HCT116 (cell line): ENCODE results near the gene KLF9. TPM values are rescaled to one million over a fixed set of nuclear protein-coding genes. Genes with fewer than 3 reads are reported as not detected.

Experiments used
- ATAC-seq: fragments of 200-7000 bp; cut with Tn5 transposase; 2 replicates; pipeline ENCODE4 v1.9.1; 2020; ENCODE audit warnings: mild to moderate bottlenecking, moderate library complexity
- BruUV-seq: library from RNA; stranded (reverse); fragments of 400-500 nt; replicated peaks from 2 replicates; lab custom pipeline; 2021; lab: Mats Ljungman, UMichigan
- CTCF ChIA-PET: fragments of 300-600 bp; sonication (Branson Sonifier 250); formaldehyde crosslinking; loops from one replicate; lab custom pipeline; 2021; ENCODE audit warnings: antibody characterized with exemption; lab: Charles Lee
- POLR2A ChIA-PET: fragments of 300-600, 350-600 bp; sonication (Branson Sonifier 250); formaldehyde crosslinking; loops from one replicate; lab custom pipeline; 2021; ENCODE audit warnings: antibody characterized with exemption; lab: Charles Lee
- RAD21 ChIA-PET, 2 experiments: fragments of 300-600 bp; sonication (Branson Sonifier 250); formaldehyde crosslinking; loops; one replicate each; lab custom pipeline; 2023; ENCODE audit warnings: low total read pairs in 2 of 2; ENCODE audit not compliant: uncharacterized antibody in 2 of 2, unreplicated experiment in 2 of 2, low non-redundant PET in 1 of 2; lab: Charles Lee
- DNase-seq: peaks from one replicate; pipeline ENCODE4 v3.0.0-alpha.2; 2010; ENCODE audit warnings: low read depth, low spot score
- H2AFZ ChIP-seq: fragments of 200-600 bp; shearing (Covaris generic), sonication (generic); 2 replicates; pipeline ENCODE4 v1.6.1; 2017; ENCODE audit warnings: low read depth, mixed run types, mixed read lengths, antibody characterized with exemption, low read length; ENCODE audit not compliant: poor library complexity, severe bottlenecking
- H3K27ac ChIP-seq: 2 replicates; pipeline ENCODE4 v1.5.1; 2012; ENCODE audit warnings: low read depth, low read length
- H3K27me3 ChIP-seq: fragments of 200-600 bp; sonication (generic); 2 replicates; pipeline ENCODE4 v1.6.1; 2016; ENCODE audit warnings: mixed run types, low read length, mixed read lengths; ENCODE audit not compliant: insufficient read depth
- H3K36me3 ChIP-seq, 2 experiments: fragments of 200-500 bp in 1 of 2; fragments of 200-600 bp in 1 of 2; sonication (Bioruptor generic) in 1 of 2; sonication (generic) in 1 of 2; 2 replicates each; pipeline versions ENCODE4 v1.5.1 to v1.6.1; 2014 to 2016; ENCODE audit warnings: low read length in 2 of 2, inconsistent platforms in 1 of 2, mixed read lengths in 1 of 2, mixed run types in 1 of 2; ENCODE audit not compliant: insufficient read depth in 2 of 2, control insufficient read depth in 1 of 2
- H3K4me1 ChIP-seq, 2 experiments: fragments of 200-600 bp in 1 of 2; sonication (generic) in 1 of 2; 2 replicates each; pipeline versions ENCODE4 v1.5.1 to v1.6.1; 2012 to 2017; ENCODE audit warnings: low read length in 2 of 2, inconsistent platforms in 1 of 2, mild to moderate bottlenecking in 1 of 2, mixed read lengths in 1 of 2, mixed run types in 1 of 2, moderate library complexity in 1 of 2; ENCODE audit not compliant: insufficient read depth in 2 of 2, control insufficient read depth in 1 of 2
- H3K4me2 ChIP-seq: fragments of 200-600 bp; sonication (generic); 2 replicates; pipeline ENCODE4 v1.6.1; 2017; ENCODE audit warnings: mixed run types, low read length, mixed read lengths
- H3K4me3 ChIP-seq, 2 experiments: fragments of 200-600 bp in 1 of 2; sonication (generic) in 1 of 2; replicated peaks in 1 of 2; 2 replicates each; pipeline ENCODE4 v1.5.1; 2011 to 2016; ENCODE audit warnings: low read length in 2 of 2, control low read depth in 1 of 2, low read depth in 1 of 2, mild to moderate bottlenecking in 1 of 2, mixed read lengths in 1 of 2, mixed run types in 1 of 2
- H3K79me2 ChIP-seq: fragments of 200-600 bp; sonication (generic); 2 replicates; pipeline ENCODE4 v1.6.1; 2017; ENCODE audit warnings: mild to moderate bottlenecking, mixed run types, low read length, moderate library complexity, mixed read lengths; ENCODE audit not compliant: insufficient read depth
- H3K9ac ChIP-seq: fragments of 200-600 bp; sonication (generic); 2 replicates; pipeline ENCODE4 v1.6.1; 2016; ENCODE audit warnings: low read length, mixed read lengths
- H3K9me2 ChIP-seq: fragments of 200-600 bp; sonication (generic), shearing (Covaris generic); 2 replicates; pipeline ENCODE4 v1.6.1; 2017; ENCODE audit warnings: mixed run types, mild to moderate bottlenecking, moderate library complexity; ENCODE audit not compliant: insufficient read depth
- H3K9me3 ChIP-seq, 2 experiments: fragments of 200-500 bp in 1 of 2; fragments of 200-600 bp in 1 of 2; sonication (Bioruptor generic) in 1 of 2; sonication (generic) in 1 of 2; 2 replicates each; pipeline ENCODE4 v1.6.1; 2014 to 2017; ENCODE audit warnings: low read length in 2 of 2, mixed read lengths in 2 of 2, inconsistent platforms in 1 of 2, low read depth in 1 of 2, mild to moderate bottlenecking in 1 of 2, mixed run types in 1 of 2, moderate library complexity in 1 of 2; ENCODE audit not compliant: control insufficient read depth in 1 of 2, insufficient read depth in 1 of 2
- H4K20me1 ChIP-seq: fragments of 200-600 bp; sonication (generic), shearing (Covaris generic); 2 replicates; pipeline ENCODE4 v1.6.1; 2017; ENCODE audit warnings: mixed run types, mild to moderate bottlenecking, moderate library complexity; ENCODE audit not compliant: insufficient read depth
- EGR1 ChIP-seq: IDR thresholded peaks from 2 replicates; pipeline ENCODE4 v1.6.1; 2012; ENCODE audit warnings: low read depth
- SP1 ChIP-seq: IDR thresholded peaks from 2 replicates; pipeline ENCODE4 v1.6.1; 2012; ENCODE audit warnings: low read depth
- TCF7L2 ChIP-seq: IDR thresholded peaks from 2 replicates; pipeline ENCODE4 v1.7.0; 2011; ENCODE audit warnings: borderline replicate concordance, inconsistent platforms; ENCODE audit not compliant: insufficient read depth, insufficient read length; ENCODE audit errors: extremely low read depth
- ZNF274 ChIP-seq: fragments of 200-500 bp; sonication (Bioruptor generic); IDR thresholded peaks from 2 replicates; pipeline ENCODE4 v1.6.1; 2014; ENCODE audit warnings: mild to moderate bottlenecking, low read depth, low read length, inconsistent platforms
- intact Hi-C: fragments of 100-400 bp; cut with micrococcal nuclease; formaldehyde crosslinking; loops from 2 replicates; pipeline ENCODE4 v1.10.0; 2022
- total RNA-seq: library from RNA; stranded (reverse); gene quantifications from one replicate; pipeline ENCODE4 v1.2.1, GENCODE V29; 2021; ENCODE audit not compliant: unreplicated experiment

KLF9 gene
- total RNA-seq, 1 experiment from 2014 or later: 8.3 TPM

DNA sequence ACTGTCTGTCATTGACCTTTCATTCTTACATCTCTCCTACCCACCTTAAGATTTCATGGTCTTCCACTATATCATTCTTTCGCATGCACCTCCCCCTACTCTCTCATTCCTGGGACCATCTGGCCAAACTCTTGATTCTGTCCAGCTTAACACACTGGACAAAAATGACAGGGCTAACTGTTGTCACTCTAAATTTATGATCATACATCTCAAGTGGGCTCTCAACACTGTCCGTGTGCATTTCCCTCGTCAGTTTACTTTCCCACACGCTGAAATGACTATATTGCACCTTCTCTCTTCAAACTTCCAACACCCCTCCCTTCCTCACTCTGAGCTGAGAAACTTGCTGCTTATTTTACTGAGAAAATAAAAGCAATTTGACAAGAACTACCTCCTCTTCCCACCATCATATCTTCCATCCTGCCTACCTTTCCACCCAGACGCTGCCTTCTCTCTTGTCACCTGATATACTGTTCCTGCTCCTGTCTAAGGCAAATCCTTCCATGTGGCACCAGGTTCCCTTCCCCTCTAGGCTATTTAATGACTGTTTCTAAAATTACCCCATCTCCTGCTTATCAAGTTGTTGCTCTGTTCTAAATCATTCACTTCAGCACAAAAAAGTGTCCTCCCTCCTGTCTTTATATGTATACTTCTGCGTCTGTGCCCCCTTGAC, 8.1 kb upstream of the KLF9 start:
- CTCF ChIA-PET: no interaction called here
- H3K4me2 ChIP-seq: peak overlapping the region; percentile 100

DNA sequence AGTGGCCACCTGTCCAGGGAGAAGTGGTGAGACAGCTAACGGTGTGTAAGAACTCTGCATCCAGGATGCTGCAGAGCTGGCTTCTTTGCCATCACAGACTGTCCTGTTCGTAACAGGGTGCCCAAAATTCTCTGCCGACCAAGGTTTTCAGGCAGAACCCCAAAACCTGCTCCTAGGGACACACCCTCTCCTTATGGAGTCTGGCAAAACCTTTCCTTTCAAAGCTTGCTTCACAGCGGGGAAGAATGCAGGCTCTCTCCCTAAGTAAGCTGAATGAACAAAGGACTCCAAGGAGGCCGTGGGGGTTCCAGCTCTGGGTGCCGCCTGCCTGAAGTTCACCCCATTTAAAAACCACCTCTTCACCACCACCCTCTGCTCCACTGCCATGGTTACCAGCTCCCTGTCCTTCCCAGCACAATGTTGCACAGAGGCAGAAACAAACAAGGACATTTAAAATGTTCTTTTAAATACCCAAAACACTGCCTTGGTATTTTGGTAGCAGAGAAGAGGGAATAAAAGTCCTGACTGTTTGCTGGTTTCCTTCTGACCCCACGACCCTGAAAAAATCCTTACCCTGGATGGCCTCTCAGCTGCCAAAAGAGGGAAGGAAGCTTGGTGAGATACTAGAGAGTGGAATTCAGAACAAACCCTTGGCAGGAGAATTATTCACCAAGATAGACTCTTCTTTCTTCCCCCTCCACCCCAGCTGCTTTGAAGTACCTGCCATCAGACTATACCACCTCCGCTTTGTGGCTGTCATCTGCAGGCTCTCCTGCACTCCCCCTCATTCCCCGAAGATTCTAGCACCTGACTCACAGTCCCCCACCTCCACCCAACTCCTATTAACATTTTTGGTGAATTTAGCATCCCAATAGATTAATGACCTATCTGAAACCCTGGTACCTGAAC, 7.1 kb upstream of the KLF9 start:
- CTCF ChIA-PET: interaction anchor here (1.1 to 1.2 kb wide), 2 partner anchors 13 to 64 kb away, joined by 3 to 4 read pairs; no protein-coding TSS in a partner anchor

More for the DNA sequence above, 8.1 kb upstream of the KLF9 start:
- H3K9ac ChIP-seq: 0 out of 2 replicates have a peak overlapping the region, but pooled peaks have one; percentile 90
- H3K27ac ChIP-seq: no peak overlapping the region
- no peaks in the 10 kb centered on the region for H3K27me3 ChIP-seq
- BruUV-seq: no TSS peak
- peaks cover 22 to 59% of the 10 kb centered on the region in 2 experiments for H3K4me1 ChIP-seq
- H3K36me3 ChIP-seq: no peaks in the 10 kb centered on the region
- H3K9me2 ChIP-seq: no peaks in the 10 kb centered on the region
- H3K9me3 ChIP-seq: no peaks in the 10 kb centered on the region
- ATAC-seq (no peak), DNase-seq (no peak)
- intact Hi-C loops: no loop called here
- H2AFZ ChIP-seq: no peak overlapping the region
- no peaks in the 10 kb centered on the region for H3K79me2 ChIP-seq
- H4K20me1 ChIP-seq: no peaks in the 10 kb centered on the region
- H3K4me3 ChIP-seq: no peak overlapping the region
- no peak for TF ChIP-seq ZNF274
- ChIA-PET RAD21 (no interaction called here), POLR2A (no interaction called here)

More for the DNA sequence above, 7.1 kb upstream of the KLF9 start:
- no peak overlapping the region for H2AFZ ChIP-seq
- peaks cover 29 to 61% of the 10 kb centered on the region in 2 experiments for H3K4me1 ChIP-seq
- peak overlapping the region; percentile 96 for H3K27ac ChIP-seq
- no peaks in the 10 kb centered on the region for H3K9me3 ChIP-seq
- ATAC-seq: no peak
- H3K9ac ChIP-seq: peak overlapping the region; percentile 90
- TF ChIP-seq TCF7L2 (peak; percentile 41), EGR1 (no peak), SP1 (no peak)
- TF ChIP-seq, all 23 proteins: peak for 1
- Histone ChIP-seq H3K27me3 (no peaks in the 10 kb centered on the region), H3K79me2 (no peaks in the 10 kb centered on the region), H3K9me2 (no peaks in the 10 kb centered on the region), H3K36me3 (no peaks in the 10 kb centered on the region), H4K20me1 (no peaks in the 10 kb centered on the region), H3K4me2 (peak overlapping the region; percentile 100), H3K4me3 (peak overlapping the region; percentile 53 to 75)
- ChIA-PET POLR2A (interaction anchor here (0.7 to 1.8 kb wide), 8 partner anchors 9 to 1469 kb away, joined by 3 to 10 read pairs (median 4); no protein-coding TSS in a partner anchor), RAD21 (no interaction called here)
- no peak for DNase-seq
- intact Hi-C loops: no loop called here
- BruUV-seq: TSS peak; percentile 78
